ENCODE results near the gene CD72. TPM values are rescaled to one million over a fixed set of nuclear protein-coding genes. Genes with fewer than 3 reads are reported as not detected.

CD72 gene
- total RNA-seq, 1 donor from 2014 or later: 0.56 TPM

GRCh38 chr9:35661756-35662350 lies 43.6 kb upstream of the CD72 start:
- peaks cover 20% of the 10 kb centered on the region for H3K27me3 Mint-ChIP-seq (ENCODE audit: insufficient read depth, low read depth)
- H3K4me3 Mint-ChIP-seq: peak overlapping the region; percentile 46

GRCh38 chr9:35660966-35661415 lies 42.8 kb upstream of the CD72 start:
- DNase-seq (ENCODE audit: low spot score): peak; percentile 36
- Mint-ChIP-seq H3K9me3 (peaks cover 3% of the 10 kb centered on the region), H3K27me3 (ENCODE audit: insufficient read depth, low read depth) (peaks cover 15% of the 10 kb centered on the region), H3K4me1 (peaks cover 65% of the 10 kb centered on the region), H3K27ac (peak overlapping the region; percentile 50), H3K36me3 (peaks cover 29% of the 10 kb centered on the region), H3K4me3 (peak overlapping the region; percentile 60)
- Histone ChIP-seq H3K36me3 (no peaks in the 10 kb centered on the region), H3K4me3 (no peak overlapping the region), H3K9ac (no peak overlapping the region), H3K9me3 (ENCODE audit: low read depth) (no peaks in the 10 kb centered on the region), H3K4me2 (no peak overlapping the region), H2AFZ (replicated peaks) (no peak overlapping the region), H4K20me1 (ENCODE audit: low read depth) (peaks cover 10% of the 10 kb centered on the region), H3K4me1 (peaks cover 14% of the 10 kb centered on the region), H3K79me2 (ENCODE audit: low read depth) (peaks cover 28% of the 10 kb centered on the region), H3F3A (ENCODE audit: low read depth) (peaks cover 53% of the 10 kb centered on the region), H3K27me3 (peaks cover 13% of the 10 kb centered on the region), H3K27ac (no peak overlapping the region)
- TF ChIP-seq EZH2 (IDR thresholded peaks at IDR 0.05) (no peak), CTCF (IDR thresholded peaks at IDR 0.05) (peak; percentile 38)

More at GRCh38 chr9:35661756-35662350, 43.6 kb upstream of the CD72 start:
- Histone ChIP-seq H3K27me3 (peaks cover 4% of the 10 kb centered on the region), H4K20me1 (ENCODE audit: low read depth) (peaks cover 10% of the 10 kb centered on the region), H3K4me2 (no peak overlapping the region), H3K4me1 (peaks cover 14% of the 10 kb centered on the region), H3K9me3 (ENCODE audit: low read depth) (no peaks in the 10 kb centered on the region), H3K9ac (no peak overlapping the region), H2AFZ (replicated peaks) (no peak overlapping the region), H3K4me3 (no peak overlapping the region), H3K36me3 (no peaks in the 10 kb centered on the region), H3K27ac (no peak overlapping the region), H3K79me2 (ENCODE audit: low read depth) (peaks cover 28% of the 10 kb centered on the region), H3F3A (ENCODE audit: low read depth) (peaks cover 48% of the 10 kb centered on the region)
- Mint-ChIP-seq H3K36me3 (peaks cover 29% of the 10 kb centered on the region), H3K4me1 (peaks cover 59% of the 10 kb centered on the region), H3K27ac (no peak overlapping the region), H3K9me3 (peaks cover 3% of the 10 kb centered on the region)
- TF ChIP-seq EZH2 (IDR thresholded peaks at IDR 0.05): no peak
- no peak for TF ChIP-seq EZH2phosphoT487 (IDR thresholded peaks at IDR 0.05)
- TF ChIP-seq CTCF (IDR thresholded peaks at IDR 0.05): no peak
- no peak for DNase-seq (ENCODE audit: low spot score)

- H3K4me1 Mint-ChIP-seq: peaks cover 60% of the 10 kb centered on the region
- peaks cover 29% of the 10 kb centered on the region for H3K36me3 Mint-ChIP-seq
- no peaks in the 10 kb centered on the region for H3K36me3 ChIP-seq
- H3K4me3 ChIP-seq: peak overlapping the region; percentile 75
- peaks cover 3% of the 10 kb centered on the region for H3K9me3 Mint-ChIP-seq
- no peak for DNase-seq (ENCODE audit: low spot score)
- H3K27ac ChIP-seq: no peak overlapping the region
- no peak for TF ChIP-seq EZH2phosphoT487 (IDR thresholded peaks at IDR 0.05)
- H2AFZ ChIP-seq (replicated peaks): no peak overlapping the region
- no peaks in the 10 kb centered on the region for H3K9me3 ChIP-seq (ENCODE audit: low read depth)
- peaks cover 15% of the 10 kb centered on the region for H3K27me3 ChIP-seq
- peaks cover 23% of the 10 kb centered on the region for H3K79me2 ChIP-seq (ENCODE audit: low read depth)
- H4K20me1 ChIP-seq (ENCODE audit: low read depth): peaks cover 10% of the 10 kb centered on the region
- H3K4me3 Mint-ChIP-seq: peak overlapping the region; percentile 91
- peaks cover 53% of the 10 kb centered on the region for H3F3A ChIP-seq (ENCODE audit: low read depth)
- peaks cover 17% of the 10 kb centered on the region for H3K27me3 Mint-ChIP-seq (ENCODE audit: insufficient read depth, low read depth)
- peaks cover 12% of the 10 kb centered on the region for H3K4me1 ChIP-seq
- no peak overlapping the region for H3K27ac Mint-ChIP-seq
- H3K4me2 ChIP-seq: peak overlapping the region; percentile 82
- no peak overlapping the region for H3K9ac ChIP-seq
Observed at GRCh38 chr9:35659340-35659739, 41.1 kb upstream of the CD72 start.

- no peak for DNase-seq (ENCODE audit: low spot score)
- Mint-ChIP-seq H3K4me3 (peak overlapping the region; percentile 91), H3K4me1 (peaks cover 56% of the 10 kb centered on the region), H3K36me3 (peaks cover 29% of the 10 kb centered on the region), H3K9me3 (peaks cover 3% of the 10 kb centered on the region), H3K27me3 (ENCODE audit: insufficient read depth, low read depth) (peaks cover 17% of the 10 kb centered on the region), H3K27ac (no peak overlapping the region)
- Histone ChIP-seq H3K4me3 (peak overlapping the region; percentile 75), H3K9me3 (ENCODE audit: low read depth) (no peaks in the 10 kb centered on the region), H2AFZ (replicated peaks) (no peak overlapping the region), H3K27me3 (peaks cover 15% of the 10 kb centered on the region), H3K27ac (no peak overlapping the region), H3F3A (ENCODE audit: low read depth) (peaks cover 52% of the 10 kb centered on the region), H3K79me2 (ENCODE audit: low read depth) (peaks cover 18% of the 10 kb centered on the region), H3K9ac (peak overlapping the region; percentile 78), H4K20me1 (ENCODE audit: low read depth) (peaks cover 10% of the 10 kb centered on the region), H3K4me1 (peaks cover 7% of the 10 kb centered on the region), H3K4me2 (peak overlapping the region; percentile 82), H3K36me3 (no peaks in the 10 kb centered on the region)
- no peak for TF ChIP-seq EZH2phosphoT487 (IDR thresholded peaks at IDR 0.05)
- no peak for TF ChIP-seq EZH2 (IDR thresholded peaks at IDR 0.05)
- TF ChIP-seq CTCF (IDR thresholded peaks at IDR 0.05): no peak
Observed at GRCh38 chr9:35658968-35659220, 40.7 kb upstream of the CD72 start.

All from neural progenitor cell (in vitro differentiated cells).